HUES6 (cell line): ENCODE results near the gene PROSER3.
"Not testable (repeated sequence)": the region's sequence is repeated elsewhere in the genome, so short reads cannot be mapped to it uniquely, and the experiment has no call there.

Source experiments
- H3K27ac ChIP-seq: 2 replicates; pipeline ENCODE4 v1.7.0; 2013; ENCODE audit warnings: low read depth, mild to moderate bottlenecking, low read length, inconsistent platforms
- H3K27me3 ChIP-seq: 2 replicates; pipeline ENCODE4 v1.6.1; 2013; ENCODE audit warnings: low read length; ENCODE audit not compliant: control insufficient read depth, insufficient read depth
- H3K36me3 ChIP-seq: 2 replicates; pipeline ENCODE4 v1.6.1; 2013; ENCODE audit warnings: low read length; ENCODE audit not compliant: control insufficient read depth, insufficient read depth
- H3K4me1 ChIP-seq: 2 replicates; pipeline ENCODE4 v1.6.1; 2013; ENCODE audit warnings: low read length; ENCODE audit not compliant: control insufficient read depth, insufficient read depth
- H3K4me3 ChIP-seq: 2 replicates; pipeline ENCODE4 v1.5.1; 2013; ENCODE audit warnings: low read depth, low read length
- H3K9ac ChIP-seq: one replicate; pipeline ENCODE4 v1.6.1; 2013; ENCODE audit warnings: mild to moderate bottlenecking, low read length
- H3K9me3 ChIP-seq: 2 replicates; pipeline ENCODE4 v1.6.1; 2013; ENCODE audit warnings: low read depth, low read length; ENCODE audit not compliant: control insufficient read depth, insufficient read depth

Gene PROSER3

DNA sequence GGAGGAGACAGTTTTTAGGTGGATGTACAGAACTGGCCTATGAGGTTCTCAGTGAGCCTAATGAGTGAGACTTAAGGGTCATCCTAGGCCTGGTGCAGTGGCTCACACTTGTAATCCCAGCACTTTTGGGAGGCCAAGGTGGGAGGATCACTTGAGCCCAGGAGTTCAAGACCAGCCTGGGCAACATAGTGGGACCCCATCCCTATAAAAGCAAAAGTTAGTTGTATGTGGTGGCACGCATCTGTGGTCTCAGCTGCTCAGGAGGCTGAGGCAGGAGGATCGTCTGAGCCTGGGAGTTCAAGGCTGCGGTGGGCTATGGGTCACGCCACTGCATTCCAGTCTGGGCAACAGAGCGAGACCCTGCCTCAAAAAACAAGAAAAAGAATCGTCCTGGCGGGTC lies 33.8 kb upstream of the PROSER3 start:
- not testable (repeated sequence) for H3K4me3 ChIP-seq, H3K9ac ChIP-seq, H3K9me3 ChIP-seq, H3K27ac ChIP-seq, H3K27me3 ChIP-seq, H3K4me1 ChIP-seq
- H3K36me3 ChIP-seq = peaks cover 91% of the 10 kb centered on the region

DNA sequence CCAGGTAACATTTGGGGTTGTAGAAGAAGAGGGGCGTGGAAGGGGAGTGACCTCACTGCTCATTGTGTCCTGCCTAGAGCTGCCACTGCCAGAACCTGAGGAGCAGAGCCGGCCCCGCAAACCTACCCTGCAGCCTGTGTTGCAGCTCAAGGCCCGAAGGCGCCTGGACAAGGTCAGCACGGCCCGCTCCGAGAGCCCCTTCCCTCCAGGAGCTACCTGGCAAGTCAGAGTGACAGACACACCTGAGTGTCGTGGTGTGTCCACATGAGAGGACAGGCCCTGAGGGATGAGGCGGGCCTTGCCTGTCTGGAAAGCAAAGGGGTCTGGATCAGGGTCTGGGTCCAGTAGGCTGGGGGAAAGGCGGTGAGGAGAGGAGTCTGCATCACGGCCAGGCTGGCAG lies 33.4 kb upstream of the PROSER3 start:
- peaks cover 93% of the 10 kb centered on the region for H3K36me3 ChIP-seq
- H3K4me3 ChIP-seq = no peak overlapping the region
- no peaks in the 10 kb centered on the region for H3K9me3 ChIP-seq
- no peak overlapping the region for H3K27ac ChIP-seq
- H3K4me1 ChIP-seq = no peaks in the 10 kb centered on the region
- H3K27me3 ChIP-seq = no peaks in the 10 kb centered on the region
- no peak overlapping the region for H3K9ac ChIP-seq

DNA sequence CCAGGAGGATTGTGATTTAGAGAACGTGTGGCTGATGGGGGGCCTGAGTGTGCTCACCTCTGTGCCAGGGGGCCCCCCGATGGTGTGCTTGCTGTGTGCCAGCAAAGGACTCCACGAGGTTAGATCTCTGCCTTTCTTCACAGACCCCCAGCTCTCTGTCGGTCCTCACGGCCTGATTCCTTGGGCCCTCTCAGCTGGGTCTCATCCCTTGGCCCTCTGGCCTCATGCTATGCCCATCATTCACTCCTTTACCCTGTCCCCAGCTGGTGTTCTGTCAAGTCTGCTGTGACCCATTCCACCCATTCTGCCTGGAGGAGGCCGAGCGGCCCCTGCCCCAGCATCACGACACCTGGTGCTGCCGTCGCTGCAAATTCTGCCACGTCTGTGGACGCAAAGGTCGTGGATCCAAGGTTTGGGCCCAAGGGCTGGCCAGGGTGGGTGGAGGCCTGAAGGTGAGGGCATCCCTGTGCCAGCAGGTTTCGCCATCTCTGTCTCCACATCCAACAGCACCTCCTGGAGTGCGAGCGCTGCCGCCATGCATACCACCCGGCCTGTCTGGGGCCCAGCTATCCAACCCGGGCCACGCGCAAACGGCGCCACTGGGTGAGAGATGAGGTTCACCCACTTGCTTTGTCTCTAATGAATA lies 32.6 kb upstream of the PROSER3 start:
- Histone ChIP-seq H3K4me1 (no peaks in the 10 kb centered on the region), H3K27ac (no peak overlapping the region), H3K9me3 (no peaks in the 10 kb centered on the region), H3K4me3 (no peak overlapping the region), H3K27me3 (no peaks in the 10 kb centered on the region), H3K36me3 (peaks cover 94% of the 10 kb centered on the region), H3K9ac (no peak overlapping the region)

DNA sequence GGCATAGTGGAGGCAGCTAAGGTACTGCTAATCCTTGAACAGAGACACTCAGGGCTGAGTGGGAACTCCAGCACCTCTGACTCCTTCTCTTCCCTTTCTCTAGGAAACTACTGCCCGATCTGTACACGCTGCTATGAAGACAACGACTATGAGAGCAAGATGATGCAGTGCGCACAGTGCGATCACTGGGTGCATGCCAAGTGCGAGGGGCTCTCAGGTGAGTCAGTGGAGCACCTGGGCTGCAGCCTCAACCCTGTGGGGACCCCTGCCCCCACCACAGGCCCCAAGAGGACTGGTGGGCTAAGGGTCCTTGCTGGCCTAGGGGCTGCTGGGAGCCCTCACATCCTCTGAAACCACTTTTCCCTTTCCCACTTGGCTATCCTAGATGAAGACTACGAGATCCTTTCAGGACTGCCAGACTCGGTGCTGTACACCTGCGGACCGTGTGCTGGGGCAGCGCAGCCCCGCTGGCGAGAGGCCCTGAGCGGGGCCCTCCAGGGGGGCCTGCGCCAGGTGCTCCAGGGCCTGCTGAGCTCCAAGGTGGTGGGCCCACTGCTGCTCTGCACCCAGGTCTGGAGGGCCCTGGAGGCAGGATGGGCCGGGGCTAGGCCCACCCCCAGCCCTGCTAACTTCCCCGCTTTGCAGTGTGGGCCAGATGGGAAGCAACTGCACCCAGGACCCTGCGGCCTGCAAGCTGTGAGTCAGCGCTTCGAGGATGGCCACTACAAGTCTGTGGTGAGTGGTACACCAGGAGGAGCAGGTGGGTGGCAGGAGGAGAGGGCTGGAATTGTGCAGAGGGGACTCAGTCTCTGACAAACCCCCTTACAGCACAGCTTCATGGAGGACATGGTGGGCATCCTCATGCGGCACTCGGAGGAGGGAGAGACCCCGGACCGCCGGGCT lies 30.7 kb upstream of the PROSER3 start:
- no peaks in the 10 kb centered on the region for H3K9me3 ChIP-seq
- no peak overlapping the region for H3K4me3 ChIP-seq
- peaks cover 98% of the 10 kb centered on the region for H3K36me3 ChIP-seq
- no peak overlapping the region for H3K9ac ChIP-seq
- no peaks in the 10 kb centered on the region for H3K27me3 ChIP-seq
- no peak overlapping the region for H3K27ac ChIP-seq
- no peaks in the 10 kb centered on the region for H3K4me1 ChIP-seq

DNA sequence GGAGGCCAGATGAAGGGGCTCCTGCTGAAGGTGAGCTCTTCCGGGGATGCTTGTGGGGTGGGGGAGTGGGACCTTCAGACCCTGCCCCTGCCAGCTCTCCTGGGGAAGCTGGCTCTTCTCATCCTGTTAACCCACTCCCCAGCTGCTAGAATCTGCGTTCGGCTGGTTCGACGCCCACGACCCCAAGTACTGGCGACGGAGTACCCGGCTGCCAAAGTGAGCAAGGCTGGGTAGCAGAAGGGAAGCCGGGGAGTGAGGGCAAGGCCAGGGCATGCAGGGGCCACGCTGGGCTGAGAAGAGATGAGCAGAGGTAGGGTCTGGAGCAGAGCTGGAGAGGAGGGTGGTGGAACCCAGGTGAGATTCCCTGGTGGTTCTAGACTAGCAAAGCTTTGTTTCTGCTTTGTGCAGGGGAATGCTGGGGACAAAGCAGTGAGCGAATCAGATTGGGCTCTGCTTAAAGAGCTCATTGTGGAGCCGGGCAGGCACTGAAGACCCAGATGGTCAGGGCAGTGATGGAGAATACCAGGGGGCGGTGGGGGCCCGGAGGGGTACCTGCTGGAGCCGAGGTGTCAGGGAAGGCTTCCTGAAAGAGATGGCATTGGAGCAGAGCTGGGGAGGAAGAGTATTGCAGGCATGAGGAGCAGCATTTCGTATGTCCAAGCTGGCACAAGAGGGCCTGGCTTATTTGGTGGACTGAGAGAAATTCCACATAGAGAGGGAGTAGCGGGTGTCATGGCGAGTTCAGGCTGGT lies 29.8 kb upstream of the PROSER3 start:
- no peaks in the 10 kb centered on the region for H3K9me3 ChIP-seq
- no peaks in the 10 kb centered on the region for H3K27me3 ChIP-seq
- no peaks in the 10 kb centered on the region for H3K4me1 ChIP-seq
- H3K27ac ChIP-seq = no peak overlapping the region
- no peak overlapping the region for H3K9ac ChIP-seq
- no peak overlapping the region for H3K4me3 ChIP-seq
- peaks cover 96% of the 10 kb centered on the region for H3K36me3 ChIP-seq

DNA sequence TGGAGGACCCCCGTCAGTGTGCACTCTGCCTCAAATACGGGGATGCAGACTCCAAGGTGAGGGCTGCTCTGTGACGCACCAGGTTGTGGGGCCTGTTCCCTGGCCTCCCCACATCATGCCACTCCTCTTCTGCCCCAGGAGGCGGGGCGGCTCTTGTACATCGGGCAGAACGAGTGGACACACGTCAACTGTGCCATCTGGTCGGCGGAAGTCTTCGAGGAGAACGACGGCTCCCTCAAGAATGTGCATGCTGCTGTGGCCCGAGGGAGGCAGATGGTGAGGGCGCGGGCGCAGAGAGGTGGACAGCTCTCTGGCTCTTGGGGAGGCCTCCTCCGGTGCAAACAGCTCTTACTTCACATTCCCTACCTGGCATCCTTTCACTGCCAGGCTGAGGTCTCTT lies 29.0 kb upstream of the PROSER3 start:
- no peaks in the 10 kb centered on the region for H3K27me3 ChIP-seq
- H3K4me3 ChIP-seq = no peak overlapping the region
- H3K36me3 ChIP-seq = peaks cover 95% of the 10 kb centered on the region
- no peak overlapping the region for H3K9ac ChIP-seq
- H3K4me1 ChIP-seq = no peaks in the 10 kb centered on the region
- H3K27ac ChIP-seq = no peak overlapping the region
- H3K9me3 ChIP-seq = no peaks in the 10 kb centered on the region

DNA sequence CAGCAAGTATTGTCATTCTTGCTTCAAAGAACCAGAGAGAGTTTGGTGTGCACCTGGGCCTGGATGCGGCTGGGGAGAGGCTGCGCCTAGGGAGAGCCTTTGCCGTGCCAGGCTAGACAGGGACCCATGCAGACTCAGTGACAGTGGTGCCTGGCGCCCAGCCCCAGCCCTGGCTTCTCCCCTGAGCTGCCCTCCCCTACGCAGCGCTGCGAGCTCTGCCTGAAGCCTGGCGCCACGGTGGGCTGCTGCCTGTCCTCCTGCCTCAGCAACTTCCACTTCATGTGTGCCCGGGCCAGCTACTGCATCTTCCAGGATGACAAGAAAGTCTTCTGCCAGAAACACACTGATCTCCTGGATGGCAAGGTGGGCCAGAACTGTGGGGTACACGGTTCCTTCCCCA lies 28.2 kb upstream of the PROSER3 start:
- H3K9me3 ChIP-seq = no peaks in the 10 kb centered on the region
- no peak overlapping the region for H3K4me3 ChIP-seq
- H3K9ac ChIP-seq = no peak overlapping the region
- H3K4me1 ChIP-seq = no peaks in the 10 kb centered on the region
- H3K27ac ChIP-seq = no peak overlapping the region
- peaks cover 95% of the 10 kb centered on the region for H3K36me3 ChIP-seq
- H3K27me3 ChIP-seq = no peaks in the 10 kb centered on the region

DNA sequence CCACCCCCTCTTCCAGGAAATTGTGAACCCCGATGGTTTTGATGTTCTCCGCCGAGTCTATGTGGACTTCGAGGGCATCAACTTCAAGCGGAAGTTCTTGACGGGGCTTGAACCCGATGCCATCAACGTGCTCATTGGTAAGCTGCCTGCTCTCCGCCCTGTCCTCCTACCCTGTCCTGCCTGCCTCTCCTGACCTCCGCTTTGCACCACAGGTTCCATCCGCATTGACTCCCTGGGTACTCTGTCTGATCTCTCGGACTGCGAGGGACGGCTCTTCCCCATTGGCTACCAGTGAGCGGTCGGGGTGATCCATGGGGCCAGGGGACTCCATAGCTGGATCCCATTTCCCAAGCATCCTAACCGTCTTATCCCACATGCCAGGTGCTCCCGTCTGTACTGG lies 27.6 kb upstream of the PROSER3 start:
- Histone ChIP-seq H3K36me3 (peaks cover 95% of the 10 kb centered on the region), H3K9ac (no peak overlapping the region), H3K4me1 (no peaks in the 10 kb centered on the region), H3K27me3 (no peaks in the 10 kb centered on the region), H3K9me3 (no peaks in the 10 kb centered on the region), H3K27ac (no peak overlapping the region), H3K4me3 (no peak overlapping the region)

DNA sequence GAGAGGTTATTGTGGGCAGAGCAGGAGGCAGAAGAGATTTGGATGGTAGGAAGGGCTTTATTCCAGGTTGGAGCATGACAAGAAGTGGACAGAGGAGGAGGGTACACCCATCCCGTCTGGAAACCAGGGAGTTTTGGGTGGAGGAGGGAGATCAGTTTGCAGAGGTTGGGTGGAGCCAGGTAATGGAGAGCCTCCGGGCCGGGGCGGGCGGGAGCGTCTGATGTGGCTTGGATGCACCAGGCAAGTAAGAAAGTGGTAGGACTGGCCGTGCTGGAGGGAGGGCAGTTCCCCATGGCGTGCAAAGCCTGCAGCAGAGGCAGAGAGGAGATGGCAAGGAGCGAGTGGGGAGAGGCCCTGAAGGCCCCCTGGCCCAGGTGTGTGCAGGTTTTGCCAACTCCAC lies 26.6 kb upstream of the PROSER3 start:
- no peaks in the 10 kb centered on the region for H3K4me1 ChIP-seq
- H3K9me3 ChIP-seq = no peaks in the 10 kb centered on the region
- no peak overlapping the region for H3K27ac ChIP-seq
- H3K4me3 ChIP-seq = no peak overlapping the region
- no peaks in the 10 kb centered on the region for H3K27me3 ChIP-seq
- H3K36me3 ChIP-seq = peaks cover 92% of the 10 kb centered on the region
- no peak overlapping the region for H3K9ac ChIP-seq

DNA sequence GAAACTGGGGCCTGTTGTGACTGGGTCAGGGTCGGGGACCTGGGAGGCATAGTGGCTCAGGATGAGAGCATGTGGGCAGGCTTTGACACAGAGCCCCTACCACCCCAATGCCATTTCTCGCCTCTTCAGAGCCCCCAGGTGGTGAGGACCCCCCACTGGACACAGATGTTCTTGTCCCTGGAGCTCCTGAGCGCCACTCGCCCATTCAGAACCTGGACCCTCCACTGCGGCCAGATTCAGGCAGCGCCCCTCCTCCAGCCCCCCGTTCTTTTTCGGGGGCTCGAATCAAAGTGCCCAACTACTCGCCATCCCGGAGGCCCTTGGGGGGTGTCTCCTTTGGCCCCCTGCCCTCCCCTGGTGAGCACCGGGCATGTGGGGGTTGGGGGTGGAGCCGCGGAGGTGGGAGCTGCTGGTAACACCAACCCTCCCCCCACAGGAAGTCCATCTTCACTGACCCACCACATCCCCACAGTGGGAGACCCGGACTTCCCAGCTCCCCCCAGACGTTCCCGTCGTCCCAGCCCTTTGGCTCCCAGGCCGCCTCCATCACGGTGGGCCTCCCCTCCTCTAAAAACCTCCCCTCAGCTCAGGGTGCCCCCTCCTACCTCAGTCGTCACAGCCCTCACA lies 26.1 kb upstream of the PROSER3 start:
- Histone ChIP-seq H3K36me3 (peaks cover 94% of the 10 kb centered on the region), H3K9ac (no peak overlapping the region), H3K9me3 (no peaks in the 10 kb centered on the region), H3K27ac (no peak overlapping the region), H3K4me1 (no peaks in the 10 kb centered on the region), H3K27me3 (no peaks in the 10 kb centered on the region), H3K4me3 (no peak overlapping the region)
